Hepatocyte (in vitro differentiated cells): ENCODE data around the gene MLH3.

ENCODE experiments used
- CTCF ChIP-seq: fragments of 200-600 bp; sonication (generic); IDR thresholded peaks from 2 replicates; pipeline ENCODE4 v1.5.1; 2016; ENCODE audit warnings: antibody characterized with exemption, mild to moderate bottlenecking; ENCODE audit not compliant: poor library complexity
- EZH2 ChIP-seq: fragments of 200-600 bp; sonication (generic); IDR thresholded peaks from 2 replicates; pipeline ENCODE4 v1.6.1; 2016; ENCODE audit warnings: antibody characterized with exemption, mild to moderate bottlenecking, borderline replicate concordance
- EZH2phosphoT487 ChIP-seq: fragments of 200-600 bp; sonication (generic); IDR thresholded peaks from one replicate; pipeline ENCODE4 v1.6.1; 2018; ENCODE audit warnings: antibody characterized with exemption, mild to moderate bottlenecking, low read depth, moderate library complexity; ENCODE audit not compliant: unreplicated experiment, severe bottlenecking

- TF ChIP-seq CTCF (no peak), EZH2 (no peak), EZH2phosphoT487 (no peak)
Observed at GRCh38 chr14:75079521-75079920, 28.3 kb upstream of the MLH3 start.
